Sciatic nerve (tissue), 2 donors: ENCODE measurements around the gene CLMP. TPM values are rescaled to one million over a fixed set of nuclear protein-coding genes. Genes with fewer than 3 reads are reported as not detected.
"Not testable (repeated sequence)": the region's sequence is repeated elsewhere in the genome, so short reads cannot be mapped to it uniquely, and the experiment has no call there.

Experiments
- ATAC-seq: fragments of 200-7000 bp; cut with Tn5 transposase; one replicate; pipeline ENCODE4 v1.9.1; 2020; ENCODE audit warnings: mild to moderate bottlenecking, moderate library complexity
- DNase-seq: peaks from one replicate; pipeline ENCODE4 v3.0.0-alpha.2; 2020; ENCODE audit warnings: low spot score
- intact Hi-C: fragments of 100-400 bp; cut with DNase I; formaldehyde crosslinking; loops from one replicate; pipeline ENCODE4 v1.14.2; 2022
- total RNA-seq: library from RNA; stranded (reverse); fragmentation: NEBNext Ultra II Directional; extraction: Animal tissue kit (Norgen Biotek cat#: 25700); gene quantifications from one replicate; pipeline ENCODE4 v1.2.1, GENCODE V29; 2021
- donor health status: DM: no; HTN: no; CAD: no.
- donor health status: DM: no; HTN: no; CAD: no.

Gene CLMP
- total RNA-seq, 1 donor from 2014 or later: 74.6 TPM

GRCh38 chr11:123151366-123151765 lies 43.7 kb downstream of the CLMP start:
- ATAC-seq: no peak
- intact Hi-C loops: no loop called here
- DNase-seq: no peak

- DNase-seq (no peak), ATAC-seq (no peak)
- intact Hi-C loops: no loop called here
These were observed 44.2 kb downstream of the CLMP start for GRCh38 chr11:123150882-123151281.

GRCh38 chr11:123148965-123149364 lies 46.1 kb downstream of the CLMP start:
- intact Hi-C loops: no loop called here
- DNase-seq (no peak), ATAC-seq (no peak)

GRCh38 chr11:123145661-123146060 lies 49.4 kb downstream of the CLMP start:
- peak; percentile 43 for ATAC-seq
- intact Hi-C loops: no loop called here
- DNase-seq: no peak

- ATAC-seq: peak; percentile 86
- intact Hi-C loops: no loop called here
- no peak for DNase-seq
These were observed 49.8 kb downstream of the CLMP start for GRCh38 chr11:123145220-123145619.

- DNase-seq: no peak
- intact Hi-C loops: no loop called here
- ATAC-seq: no peak
These were observed 50.3 kb downstream of the CLMP start for GRCh38 chr11:123144707-123145106.

GRCh38 chr11:123143921-123144320 lies 51.1 kb downstream of the CLMP start:
- DNase-seq (no peak), ATAC-seq (no peak)
- intact Hi-C loops: no loop called here

- DNase-seq (no peak), ATAC-seq (no peak)
- intact Hi-C loops: no loop called here
These were observed 51.6 kb downstream of the CLMP start for GRCh38 chr11:123143476-123143875.

- DNase-seq (no peak), ATAC-seq (no peak)
- intact Hi-C loops: no loop called here
These were observed 55.8 kb downstream of the CLMP start for GRCh38 chr11:123139206-123139605.

GRCh38 chr11:123137431-123138224 lies 57.4 kb downstream of the CLMP start:
- intact Hi-C loops: no loop called here
- DNase-seq (peak; percentile 86), ATAC-seq (peak; percentile 92)

- intact Hi-C loops: no loop called here
- peak; percentile 2 for ATAC-seq
These were observed 59.1 kb downstream of the CLMP start for GRCh38 chr11:123135863-123136446.

GRCh38 chr11:123132881-123133280 lies 62.2 kb downstream of the CLMP start:
- no peak for DNase-seq
- intact Hi-C loops: no loop called here
- no peak for ATAC-seq

More at GRCh38 chr11:123135863-123136446, 59.1 kb downstream of the CLMP start:
- DNase-seq: no peak

GRCh38 chr11:123132034-123132766 lies 62.8 kb downstream of the CLMP start:
- DNase-seq, intact Hi-C loops: not testable (repeated sequence)

GRCh38 chr11:123129920-123130319 lies 65.1 kb downstream of the CLMP start:
- intact Hi-C loops: no loop called here
- ATAC-seq: peak; percentile 40
- no peak for DNase-seq

More at GRCh38 chr11:123132034-123132766, 62.8 kb downstream of the CLMP start:
- ATAC-seq: peak; percentile 23

GRCh38 chr11:123125169-123125568 lies 69.9 kb downstream of the CLMP start:
- intact Hi-C loops: no loop called here

GRCh38 chr11:123122852-123123251 lies 72.2 kb downstream of the CLMP start:
- intact Hi-C loops: no loop called here
- DNase-seq (no peak), ATAC-seq (peak; percentile 68)

More at GRCh38 chr11:123125169-123125568, 69.9 kb downstream of the CLMP start:
- DNase-seq (no peak), ATAC-seq (no peak)

- intact Hi-C loops: no loop called here
- ATAC-seq: peak; percentile 95
- no peak for DNase-seq
These were observed 72.7 kb downstream of the CLMP start for GRCh38 chr11:123122341-123122740.

GRCh38 chr11:123116486-123116885 lies 78.6 kb downstream of the CLMP start:
- DNase-seq (no peak), ATAC-seq (no peak)
- intact Hi-C loops: no loop called here

- peak; percentile 74 for ATAC-seq
- intact Hi-C loops: loop anchor here (5.0 kb wide), 1 partner anchor 136 kb away; no protein-coding TSS in a partner anchor
- DNase-seq: no peak
These were observed 83.6 kb downstream of the CLMP start for GRCh38 chr11:123111465-123111864.

GRCh38 chr11:123110397-123110796 lies 84.7 kb downstream of the CLMP start:
- DNase-seq: no peak
- intact Hi-C loops: loop anchor here (5.0 kb wide), 1 partner anchor 137 kb away; no protein-coding TSS in a partner anchor
- ATAC-seq: no peak
